ENCODE results near the gene SYCN. TPM values are rescaled to one million over a fixed set of nuclear protein-coding genes. Genes with fewer than 3 reads are reported as not detected.

SYCN gene
- total RNA-seq, 1 donor from 2014 or later: not detected

GRCh38 chr19:39178296-39179006, 25.6 kb downstream of the SYCN start:
- H3K9me3 Mint-ChIP-seq (ENCODE audit: unreplicated experiment): peaks cover 3% of the 10 kb centered on the region
- no peaks in the 10 kb centered on the region for H3K4me1 Mint-ChIP-seq (ENCODE audit: unreplicated experiment)
- no peak overlapping the region for H3K4me3 Mint-ChIP-seq (ENCODE audit: unreplicated experiment)

GRCh38 chr19:39177736-39178135, 26.3 kb downstream of the SYCN start:
- no peaks in the 10 kb centered on the region for H3K4me1 Mint-ChIP-seq (ENCODE audit: unreplicated experiment)
- no peak overlapping the region for H3K27ac Mint-ChIP-seq (ENCODE audit: unreplicated experiment)
- no peak for TF ChIP-seq CTCF (IDR thresholded peaks at IDR 0.05; ENCODE audit: unreplicated experiment)
- peaks cover 5% of the 10 kb centered on the region for H3K36me3 Mint-ChIP-seq (ENCODE audit: low read depth, unreplicated experiment)
- no peak overlapping the region for H3K4me3 Mint-ChIP-seq (ENCODE audit: unreplicated experiment)
- no peak for DNase-seq (ENCODE audit: low spot score)
- no peaks in the 10 kb centered on the region for H3K9me3 Mint-ChIP-seq (ENCODE audit: unreplicated experiment)
- H3K27me3 Mint-ChIP-seq (ENCODE audit: unreplicated experiment): peaks cover 3% of the 10 kb centered on the region

More at GRCh38 chr19:39178296-39179006, 25.6 kb downstream of the SYCN start:
- peaks cover 8% of the 10 kb centered on the region for H3K36me3 Mint-ChIP-seq (ENCODE audit: low read depth, unreplicated experiment)
- TF ChIP-seq CTCF (IDR thresholded peaks at IDR 0.05; ENCODE audit: unreplicated experiment): no peak
- no peak for DNase-seq (ENCODE audit: low spot score)
- peaks cover 5% of the 10 kb centered on the region for H3K27me3 Mint-ChIP-seq (ENCODE audit: unreplicated experiment)
- no peak overlapping the region for H3K27ac Mint-ChIP-seq (ENCODE audit: unreplicated experiment)

GRCh38 chr19:39177110-39177699, 26.9 kb downstream of the SYCN start:
- Mint-ChIP-seq H3K27me3 (ENCODE audit: unreplicated experiment) (peaks cover 5% of the 10 kb centered on the region), H3K36me3 (ENCODE audit: low read depth, unreplicated experiment) (peaks cover 5% of the 10 kb centered on the region), H3K4me1 (ENCODE audit: unreplicated experiment) (no peaks in the 10 kb centered on the region), H3K27ac (ENCODE audit: unreplicated experiment) (no peak overlapping the region), H3K4me3 (ENCODE audit: unreplicated experiment) (no peak overlapping the region), H3K9me3 (ENCODE audit: unreplicated experiment) (no peaks in the 10 kb centered on the region)
- TF ChIP-seq CTCF (IDR thresholded peaks at IDR 0.05; ENCODE audit: unreplicated experiment): no peak
- no peak for DNase-seq (ENCODE audit: low spot score)

GRCh38 chr19:39175564-39175963, 28.5 kb downstream of the SYCN start:
- Mint-ChIP-seq H3K36me3 (ENCODE audit: low read depth, unreplicated experiment) (peaks cover 5% of the 10 kb centered on the region), H3K27me3 (ENCODE audit: unreplicated experiment) (peaks cover 8% of the 10 kb centered on the region), H3K4me3 (ENCODE audit: unreplicated experiment) (peak overlapping the region; percentile 57), H3K4me1 (ENCODE audit: unreplicated experiment) (no peaks in the 10 kb centered on the region), H3K9me3 (ENCODE audit: unreplicated experiment) (no peaks in the 10 kb centered on the region), H3K27ac (ENCODE audit: unreplicated experiment) (no peak overlapping the region)
- DNase-seq (ENCODE audit: low spot score): no peak
- TF ChIP-seq CTCF (IDR thresholded peaks at IDR 0.05; ENCODE audit: unreplicated experiment): no peak

Data from endothelial cell (in vitro differentiated cells).